IMR-90 (cell line): ENCODE measurements around the gene USP53. TPM values are rescaled to one million over a fixed set of nuclear protein-coding genes. Genes with fewer than 3 reads are reported as not detected.

Source experiments
- ATAC-seq: fragments of 200-7000 bp; cut with Tn5 transposase; 2 replicates; pipeline ENCODE4 v1.9.1; 2020; ENCODE audit warnings: low read depth, mild to moderate bottlenecking, moderate library complexity
- BruUV-seq: library from RNA; stranded (reverse); fragments of 400-500 nt; replicated peaks from 2 replicates; lab custom pipeline; 2021; lab: Mats Ljungman, UMichigan
- CTCF ChIA-PET: fragments of 300-600 bp; formaldehyde crosslinking; extraction: SDS; loops from one replicate; lab custom pipeline; 2021; ENCODE audit warnings: antibody characterized with exemption; lab: Yijun Ruan, JAX
- POLR2A ChIA-PET: fragments of 300-600 bp; sonication (Branson Sonifier 250); formaldehyde crosslinking; loops from one replicate; lab custom pipeline; 2022; ENCODE audit warnings: antibody characterized with exemption; ENCODE audit not compliant: unreplicated experiment; lab: Charles Lee
- DNase-seq: peaks from one replicate; pipeline ENCODE4 v3.0.0; 2013
- H2AFZ ChIP-seq: replicated peaks from 2 replicates; pipeline ENCODE3; 2013; ENCODE audit warnings: low read length, mild to moderate bottlenecking; ENCODE audit not compliant: poor library complexity
- H2AK5ac ChIP-seq: 2 replicates; pipeline ENCODE4 v1.6.1; 2013; ENCODE audit warnings: low read depth, low read length, inconsistent platforms
- H2AK9ac ChIP-seq: replicated peaks from 2 replicates; pipeline ENCODE3; 2013; ENCODE audit warnings: mild to moderate bottlenecking, low read depth, low read length, moderate library complexity; ENCODE audit not compliant: poor library complexity
- H2BK120ac ChIP-seq: 2 replicates; pipeline ENCODE4 v1.6.1; 2013; ENCODE audit warnings: low read depth, low read length, inconsistent platforms
- H2BK15ac ChIP-seq: 3 replicates; pipeline ENCODE4 v1.6.1; 2013; ENCODE audit warnings: low read depth, low read length, inconsistent platforms
- H2BK20ac ChIP-seq: 2 replicates; pipeline ENCODE4 v1.6.1; 2013; ENCODE audit warnings: low read depth, mild to moderate bottlenecking, inconsistent platforms, low read length, moderate library complexity
- H2BK5ac ChIP-seq: 2 replicates; pipeline ENCODE4 v1.6.1; 2013; ENCODE audit warnings: mild to moderate bottlenecking, low read depth, low read length, inconsistent platforms; ENCODE audit not compliant: poor library complexity, severe bottlenecking
- H3K14ac ChIP-seq: replicated peaks from 2 replicates; pipeline ENCODE4 v1.6.1; 2013; ENCODE audit warnings: low read depth, low read length, inconsistent platforms
- H3K18ac ChIP-seq: 2 replicates; pipeline ENCODE4 v1.6.1; 2013; ENCODE audit warnings: low read depth, low read length, control low read depth
- H3K23ac ChIP-seq: 2 replicates; pipeline ENCODE4 v1.6.1; 2013; ENCODE audit warnings: low read depth, low read length, inconsistent platforms
- H3K27ac ChIP-seq: 2 replicates; pipeline ENCODE4 v1.5.1; 2013; ENCODE audit warnings: mild to moderate bottlenecking, control low read depth, low read length; ENCODE audit not compliant: insufficient read depth
- H3K27me3 ChIP-seq: 2 replicates; pipeline ENCODE4 v1.6.1; 2013; ENCODE audit warnings: low read length; ENCODE audit not compliant: control insufficient read depth, insufficient read depth
- H3K36me3 ChIP-seq: 2 replicates; pipeline ENCODE4 v1.6.1; 2013; ENCODE audit warnings: low read length, mixed read lengths; ENCODE audit not compliant: control insufficient read depth, insufficient read depth
- H3K4ac ChIP-seq: 2 replicates; pipeline ENCODE4 v1.6.1; 2013; ENCODE audit warnings: low read depth, low read length, inconsistent platforms
- H3K4me1 ChIP-seq: 2 replicates; pipeline ENCODE4 v1.6.1; 2013; ENCODE audit warnings: low read length, mixed read lengths; ENCODE audit not compliant: control insufficient read depth, insufficient read depth
- H3K4me2 ChIP-seq: 2 replicates; pipeline ENCODE4 v1.6.1; 2013; ENCODE audit warnings: low read depth, mild to moderate bottlenecking, control low read depth, low read length, moderate library complexity
- H3K4me3 ChIP-seq: 2 replicates; pipeline ENCODE4 v1.5.1; 2013; ENCODE audit warnings: low read depth, mild to moderate bottlenecking, control low read depth, low read length, moderate library complexity; ENCODE audit not compliant: insufficient read depth
- H3K56ac ChIP-seq: 2 replicates; pipeline ENCODE4 v1.6.1; 2013; ENCODE audit warnings: low read length, inconsistent platforms; ENCODE audit not compliant: insufficient read depth; ENCODE audit errors: extremely low read depth
- H3K79me1 ChIP-seq, 2 experiments: 2 replicates each; pipeline ENCODE4 v1.6.1; 2013; ENCODE audit warnings: low read length in 2 of 2, inconsistent platforms in 1 of 2, low read depth in 1 of 2
- H3K9ac ChIP-seq: 2 replicates; pipeline ENCODE4 v1.6.1; 2013; ENCODE audit warnings: low read depth, low read length, control low read depth
- H3K9me1 ChIP-seq: 2 replicates; pipeline ENCODE4 v1.6.1; 2013; ENCODE audit warnings: low read length, inconsistent platforms; ENCODE audit not compliant: insufficient read depth
- H3K9me3 ChIP-seq: 2 replicates; pipeline ENCODE4 v1.6.1; 2013; ENCODE audit warnings: low read length; ENCODE audit not compliant: control insufficient read depth, insufficient read depth
- H4K20me1 ChIP-seq: 2 replicates; pipeline ENCODE4 v1.6.1; 2013; ENCODE audit warnings: low read length, inconsistent platforms; ENCODE audit not compliant: insufficient read depth
- H4K5ac ChIP-seq: 2 replicates; pipeline ENCODE4 v1.6.1; 2013; ENCODE audit warnings: mild to moderate bottlenecking, low read depth, low read length, control low read depth
- H4K8ac ChIP-seq, 2 experiments: 2 replicates each; pipeline ENCODE4 v1.6.1; 2013; ENCODE audit warnings: low read depth in 2 of 2, low read length in 2 of 2, control low read depth in 1 of 2, inconsistent platforms in 1 of 2
- H4K91ac ChIP-seq: 2 replicates; pipeline ENCODE4 v1.6.1; 2013; ENCODE audit warnings: low read depth, low read length, inconsistent platforms; ENCODE audit not compliant: insufficient read depth
- CEBPB ChIP-seq: IDR thresholded peaks from 2 replicates; pipeline ENCODE4 v1.6.1; 2012; ENCODE audit warnings: low read depth, low read length, improper control_type of control experiment
- CHD1 ChIP-seq: IDR thresholded peaks from 2 replicates; pipeline ENCODE4 v1.6.1; 2012; ENCODE audit warnings: low read depth, low read length, improper control_type of control experiment
- ELK1 ChIP-seq: fragments of 150-350 bp; IDR thresholded peaks from 2 replicates; pipeline ENCODE4 v1.6.1; 2016; ENCODE audit warnings: low read depth, mild to moderate bottlenecking, low read length, moderate library complexity, borderline replicate concordance
- MAFK ChIP-seq: IDR thresholded peaks from 2 replicates; pipeline ENCODE4 v1.6.1; 2012; ENCODE audit warnings: low read depth, low read length, improper control_type of control experiment
- MAZ ChIP-seq: IDR thresholded peaks from 2 replicates; pipeline ENCODE4 v1.6.1; 2012; ENCODE audit warnings: low read depth, mild to moderate bottlenecking, low read length, improper control_type of control experiment, moderate library complexity, borderline replicate concordance
- MXI1 ChIP-seq: IDR thresholded peaks from 2 replicates; pipeline ENCODE4 v1.6.1; 2012; ENCODE audit warnings: low read depth, mild to moderate bottlenecking, low read length, moderate library complexity, borderline replicate concordance
- POLR2A ChIP-seq: IDR thresholded peaks from 2 replicates; pipeline ENCODE4 v1.6.1; 2012; ENCODE audit warnings: mild to moderate bottlenecking, low read depth, low read length
- RAD21 ChIP-seq: IDR thresholded peaks from 2 replicates; pipeline ENCODE4 v1.6.1; 2012; ENCODE audit warnings: low read length, improper control_type of control experiment
- RCOR1 ChIP-seq: IDR thresholded peaks from 2 replicates; pipeline ENCODE4 v1.6.1; 2012; ENCODE audit warnings: mild to moderate bottlenecking, low read length, improper control_type of control experiment; ENCODE audit not compliant: insufficient replicate concordance
- RFX5 ChIP-seq: IDR thresholded peaks from 2 replicates; pipeline ENCODE4 v1.8.0; 2012; ENCODE audit warnings: low read depth, mild to moderate bottlenecking, low read length, moderate library complexity
- SMC3 ChIP-seq: fragments of 150-350 bp; IDR thresholded peaks from 2 replicates; pipeline ENCODE4 v1.6.1; 2016; ENCODE audit warnings: low read depth, mild to moderate bottlenecking, antibody characterized with exemption, low read length, moderate library complexity
- USF2 ChIP-seq: fragments of 150-350 bp; IDR thresholded peaks from 2 replicates; pipeline ENCODE4 v1.6.1; 2017; ENCODE audit warnings: mild to moderate bottlenecking, antibody characterized with exemption, low read length, low read depth
- WGBS, 2 experiments: methylation state at CpG; one replicate each; pipeline versions ENCODE4 v1.1.5 to v1.1.7; 2013; ENCODE audit warnings: missing lambda C conversion rate in 2 of 2; ENCODE audit not compliant: insufficient read length in 1 of 2; ENCODE audit errors: extremely low coverage in 2 of 2; 5-methylcytosine and 5-hydroxymethylcytosine counted together
- dilution Hi-C: fragments of 300-500 bp; cut with HindIII; formaldehyde crosslinking; loops from one replicate; pipeline ENCODE4 v1.14.3; 2018; ENCODE audit warnings: low sequenced_read_pairs; ENCODE audit not compliant: unreplicated experiment
- in situ Hi-C: fragments of 300-500 bp; cut with MboI; formaldehyde crosslinking; loops from 3 replicates; pipeline ENCODE4 v1.14.3; 2019; ENCODE audit warnings: low sequenced_read_pairs, inconsistent platforms, mixed read lengths
- intact Hi-C: fragments of 100-400 bp; cut with micrococcal nuclease; formaldehyde crosslinking; loops from 2 replicates; pipeline ENCODE4 v1.10.0; 2022
- polyA plus RNA-seq, 3 experiments: library from polyadenylated mRNA; depleted of rRNA; stranded (reverse); fragments of >200 nt; gene quantifications; 2 replicates each; pipeline ENCODE4 v1.2.3, GENCODE V29; 2012; ENCODE audit warnings: low replicate concordance in 1 of 3
- total RNA-seq: library from RNA; depleted of rRNA; stranded (reverse); fragments of >200 nt; gene quantifications from 2 replicates; pipeline ENCODE4 v1.2.3, GENCODE V29; 2012
- TF ChIP-seq, protein P1 (sequence below): conservative IDR thresholded peaks from 2 replicates; pipeline ENCODE4 v1.5.1; 2012; ENCODE audit warnings: mild to moderate bottlenecking, low read depth, low read length, improper control_type of control experiment

USP53 gene
- total and polyA plus RNA-seq, 2 of the 4 experiments (the other 2 are of a cell fraction) = 11.2 to 24.0 TPM

- no peak overlapping the region for H2AK9ac ChIP-seq
- dilution Hi-C loops = no loop called here
- no peaks in the 10 kb centered on the region for H3K27me3 ChIP-seq
- no peak overlapping the region for H2AK5ac ChIP-seq
- no TSS peak for BruUV-seq
- no peaks in the 10 kb centered on the region for H3K9me3 ChIP-seq
- WGBS, 2 experiments = 100% methylated on average over 5 of the region's 6 CpGs; no CpG with 5 or more reads in 1 of the 2 experiments
- no peak for DNase-seq
- peaks cover 2% of the 10 kb centered on the region; the same call in 1 of the 2 replicates for H3K9me1 ChIP-seq
- H2BK20ac ChIP-seq = no peak overlapping the region
- no peak overlapping the region for H2BK5ac ChIP-seq
- H3K4ac ChIP-seq = no peak overlapping the region
- no peaks in the 10 kb centered on the region for H3K4me1 ChIP-seq
- peaks cover 15% of the 10 kb centered on the region for H3K36me3 ChIP-seq
- intact Hi-C loops = loop anchor here (5.0 kb wide), 1 partner anchor 33 kb away; no protein-coding TSS in a partner anchor
- H3K4me3 ChIP-seq = no peak overlapping the region
- no peak for ATAC-seq
- H4K91ac ChIP-seq = no peak overlapping the region
- H3K4me2 ChIP-seq = no peak overlapping the region
- H3K14ac ChIP-seq = no peak overlapping the region
- no peak overlapping the region for H3K9ac ChIP-seq
- H3K27ac ChIP-seq = no peak overlapping the region
- POLR2A ChIA-PET = no interaction called here
- CTCF ChIA-PET = no interaction called here
- H3K56ac ChIP-seq = no peak overlapping the region
- H4K5ac ChIP-seq = no peak overlapping the region
- H2BK120ac ChIP-seq = no peak overlapping the region
- in situ Hi-C loops = no loop called here
- no peak overlapping the region for H3K23ac ChIP-seq
- H4K20me1 ChIP-seq = no peaks in the 10 kb centered on the region
- no peak overlapping the region for H3K18ac ChIP-seq
- 0 out of 4 replicates have a peak, but pooled peaks cover 0 to 3% of the 10 kb centered on the region in 2 experiments for H3K79me1 ChIP-seq
- no peak overlapping the region for H4K8ac ChIP-seq
- H2BK15ac ChIP-seq = no peak overlapping the region
- TF ChIP-seq POLR2A (no peak), ELK1 (no peak), USF2 (no peak), RFX5 (no peak), MAZ (no peak), RCOR1 (no peak), MXI1 (no peak), SMC3 (no peak), MAFK (no peak), CEBPB (no peak), CHD1 (no peak), RAD21 (no peak)
- TF ChIP-seq, protein P1, sequence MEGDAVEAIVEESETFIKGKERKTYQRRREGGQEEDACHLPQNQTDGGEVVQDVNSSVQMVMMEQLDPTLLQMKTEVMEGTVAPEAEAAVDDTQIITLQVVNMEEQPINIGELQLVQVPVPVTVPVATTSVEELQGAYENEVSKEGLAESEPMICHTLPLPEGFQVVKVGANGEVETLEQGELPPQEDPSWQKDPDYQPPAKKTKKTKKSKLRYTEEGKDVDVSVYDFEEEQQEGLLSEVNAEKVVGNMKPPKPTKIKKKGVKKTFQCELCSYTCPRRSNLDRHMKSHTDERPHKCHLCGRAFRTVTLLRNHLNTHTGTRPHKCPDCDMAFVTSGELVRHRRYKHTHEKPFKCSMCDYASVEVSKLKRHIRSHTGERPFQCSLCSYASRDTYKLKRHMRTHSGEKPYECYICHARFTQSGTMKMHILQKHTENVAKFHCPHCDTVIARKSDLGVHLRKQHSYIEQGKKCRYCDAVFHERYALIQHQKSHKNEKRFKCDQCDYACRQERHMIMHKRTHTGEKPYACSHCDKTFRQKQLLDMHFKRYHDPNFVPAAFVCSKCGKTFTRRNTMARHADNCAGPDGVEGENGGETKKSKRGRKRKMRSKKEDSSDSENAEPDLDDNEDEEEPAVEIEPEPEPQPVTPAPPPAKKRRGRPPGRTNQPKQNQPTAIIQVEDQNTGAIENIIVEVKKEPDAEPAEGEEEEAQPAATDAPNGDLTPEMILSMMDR = no peak
- H2AFZ ChIP-seq = no peak overlapping the region
Observed at GRCh38 chr4:119260528-119260927, 48.0 kb downstream of the USP53 start.
